GM13976 (cell line): Measurements from ENCODE around the gene PRR5L.
A peak's percentile ranks its signal among the peaks of the same experiment; 100 is the strongest.

Experiments
- DNase-seq: peaks from one replicate; pipeline ENCODE4 v3.0.0; 2012; ENCODE audit warnings: low spot score
- CTCF ChIP-seq: IDR thresholded peaks from 2 replicates; pipeline ENCODE4 v1.5.1; 2012; ENCODE audit warnings: borderline replicate concordance, mild to moderate bottlenecking; ENCODE audit not compliant: insufficient read depth; ENCODE audit errors: extremely low read depth, missing control alignments, control extremely low read depth
- in situ Hi-C: fragments of 300-500 bp; cut with MboI; formaldehyde crosslinking; loops from one replicate; pipeline ENCODE4 v1.12.0; 2022; ENCODE audit warnings: low sequenced_read_pairs, mixed read lengths, inconsistent platforms; ENCODE audit not compliant: unreplicated experiment

The PRR5L gene

GRCh38 chr11:36488096-36488495 lies 192.0 kb downstream of the PRR5L start:
- no peak for TF ChIP-seq CTCF
- no peak for DNase-seq
- in situ Hi-C loops: no loop called here

GRCh38 chr11:36490026-36490806 lies 194.1 kb downstream of the PRR5L start:
- TF ChIP-seq CTCF: no peak
- in situ Hi-C loops: no loop called here
- DNase-seq: no peak

- DNase-seq: peak; percentile 41
- in situ Hi-C loops: no loop called here
Observed at GRCh38 chr11:36492724-36493304, 196.7 kb downstream of the PRR5L start.

DNA sequence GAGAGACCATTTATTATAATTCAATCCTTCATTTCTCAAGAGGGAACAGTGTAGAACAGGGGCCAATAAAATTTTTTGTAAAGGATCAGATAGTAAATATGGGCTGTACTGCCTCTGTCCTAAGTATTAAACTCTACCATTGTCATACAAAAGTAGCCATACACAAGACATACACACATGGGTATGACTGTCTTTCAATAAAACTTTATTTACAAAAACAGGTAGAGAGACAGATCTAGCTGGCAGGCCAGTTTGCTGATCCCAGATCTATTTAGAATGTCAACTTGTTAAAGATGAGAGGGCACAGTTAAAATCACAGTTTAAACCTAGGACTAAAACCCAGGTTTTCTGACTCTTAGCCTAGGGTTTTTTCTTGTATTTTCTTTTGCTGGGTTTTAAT lies 197.2 kb downstream of the PRR5L start:
- TF ChIP-seq CTCF: no peak
- DNase-seq: no peak
- in situ Hi-C loops: no loop called here

More at GRCh38 chr11:36492724-36493304, 196.7 kb downstream of the PRR5L start:
- TF ChIP-seq CTCF: peak; percentile 71

DNA sequence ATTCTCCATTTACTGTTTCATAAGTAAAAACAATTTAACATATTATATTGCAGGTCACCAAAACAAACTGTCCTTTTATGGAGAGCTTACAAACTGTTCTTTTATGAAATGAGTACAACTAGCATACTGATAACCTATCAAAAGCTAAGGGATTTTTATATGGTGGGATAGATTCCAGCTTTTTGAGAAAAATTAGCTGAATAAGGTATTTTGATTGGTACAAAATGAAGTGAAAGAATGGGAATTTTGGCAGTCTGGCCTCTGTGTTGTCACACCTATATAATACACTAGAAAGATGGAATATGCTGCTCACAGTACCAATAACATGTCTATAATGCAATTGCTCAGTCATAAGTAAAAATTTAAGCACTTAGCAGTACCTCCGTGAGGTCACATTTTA lies 202.6 kb downstream of the PRR5L start:
- TF ChIP-seq CTCF: no peak
- in situ Hi-C loops: no loop called here
- DNase-seq: no peak

GRCh38 chr11:36499315-36499714 lies 203.2 kb downstream of the PRR5L start:
- DNase-seq: no peak
- TF ChIP-seq CTCF: no peak
- in situ Hi-C loops: no loop called here
